NOMO-1 (cell line): Measurements from ENCODE around the gene ANKRD65.
"Not testable (repeated sequence)": the region's sequence is repeated elsewhere in the genome, so short reads cannot be mapped to it uniquely, and the experiment has no call there.

Experiments used
- DNase-seq, 2 experiments: peaks; one replicate each; lab custom pipeline; 2025; ENCODE audit not compliant: unreplicated experiment in 2 of 2; lab: John Stamatoyannopoulos, UW

The ANKRD65 gene

DNA sequence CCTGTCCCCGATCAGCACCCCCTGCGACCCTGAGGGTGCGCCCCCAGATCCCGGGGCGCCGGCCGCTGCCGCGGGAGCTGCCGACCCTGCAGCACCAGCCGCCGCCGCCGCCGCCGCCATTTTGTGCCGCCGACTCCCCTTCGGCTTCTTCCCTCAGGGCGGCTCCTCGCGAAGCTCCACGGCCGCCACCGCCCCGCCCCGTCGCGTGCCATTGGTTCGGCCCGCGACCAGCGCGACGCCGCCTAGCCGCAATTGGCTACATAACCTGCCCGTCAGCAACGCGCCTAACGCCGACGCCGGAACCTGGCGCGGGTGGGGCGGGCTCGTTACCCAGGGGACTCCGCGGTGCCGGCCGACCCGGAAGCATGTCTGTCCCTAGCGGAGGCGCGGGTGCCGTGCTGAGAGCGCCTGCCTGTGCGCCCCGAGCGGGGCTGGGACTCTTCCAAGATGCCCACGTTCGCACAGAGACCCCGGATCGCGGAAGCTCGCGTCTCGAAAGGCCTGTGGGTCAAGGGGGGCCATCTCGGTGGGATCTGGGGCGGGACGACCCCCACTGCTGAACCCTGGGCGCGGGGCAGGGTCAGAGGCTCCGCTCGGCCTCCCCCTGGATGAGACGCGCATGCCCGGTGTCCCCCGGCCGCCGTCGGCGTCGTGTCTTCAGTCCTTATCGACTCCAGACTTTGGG, 21.7 kb downstream of the ANKRD65 start, which contains the start of gene CCNL2:
TSS of gene CCNL2 (minus strand) at position 149 of the 685 bp plus-strand sequence. CDS start at position 120, 29 bp downstream.
- DNase-seq, result peak; percentile 97 to 98

DNA sequence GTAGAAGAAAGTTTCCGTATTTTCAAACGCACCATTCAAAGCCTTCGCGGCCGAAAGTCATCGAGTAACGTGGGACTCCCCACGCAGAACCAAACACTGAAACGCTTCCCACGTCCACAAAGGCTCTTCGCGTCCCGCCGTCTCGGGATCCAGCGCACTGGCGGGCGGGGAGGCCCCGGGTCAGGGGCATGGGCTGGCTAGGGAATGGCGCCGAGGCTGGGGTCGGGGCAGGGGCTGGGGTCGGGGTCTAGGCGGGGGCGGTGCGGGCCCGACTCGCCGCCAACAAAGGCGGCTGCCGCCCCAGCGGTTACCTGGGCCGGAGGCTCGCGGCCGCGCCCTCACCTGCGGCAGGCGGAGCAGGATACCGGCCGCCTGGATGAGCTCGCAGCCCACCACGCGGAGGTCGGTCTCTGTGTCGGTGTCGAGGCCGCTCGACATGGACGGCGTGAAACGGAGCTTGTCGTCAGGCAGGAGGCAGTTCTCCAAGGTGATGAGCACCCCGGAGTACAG, 22.3 kb downstream of the ANKRD65 start:
- DNase-seq, result no peak

DNA sequence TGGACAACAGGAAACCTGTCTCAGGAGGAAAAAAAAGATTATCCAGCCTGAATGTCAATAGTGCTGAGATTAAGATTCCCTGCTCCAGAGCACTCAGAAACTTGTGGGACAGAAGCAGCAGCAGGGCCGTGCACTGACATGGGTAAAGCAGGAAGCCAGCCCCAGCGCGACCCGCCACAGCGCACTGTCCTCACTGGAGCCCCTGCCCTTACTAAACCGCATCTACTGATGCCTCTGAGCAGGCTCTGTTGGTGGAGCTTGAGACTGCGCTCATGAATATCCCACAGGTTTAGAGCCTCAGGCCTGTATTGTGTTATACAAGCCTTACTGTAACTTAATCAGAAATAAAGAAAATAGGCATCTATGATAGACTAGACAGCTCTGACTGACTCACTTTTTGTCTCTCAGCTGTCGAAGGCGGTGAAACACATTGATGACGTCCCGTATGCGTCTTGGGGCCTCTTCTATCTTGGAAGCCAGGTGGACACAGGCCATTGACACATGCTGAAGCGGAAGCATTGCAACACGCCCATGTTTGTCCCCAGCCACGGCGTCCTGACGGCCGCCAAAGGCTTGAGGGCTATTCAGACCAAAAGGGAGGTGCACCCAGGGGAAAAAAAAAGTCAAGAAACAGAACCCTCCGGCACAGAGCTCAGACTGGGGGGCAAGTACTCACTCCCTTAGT, 23.1 kb downstream of the ANKRD65 start:
- peak in 1 of 2 experiments; percentile 36 for DNase-seq

DNA sequence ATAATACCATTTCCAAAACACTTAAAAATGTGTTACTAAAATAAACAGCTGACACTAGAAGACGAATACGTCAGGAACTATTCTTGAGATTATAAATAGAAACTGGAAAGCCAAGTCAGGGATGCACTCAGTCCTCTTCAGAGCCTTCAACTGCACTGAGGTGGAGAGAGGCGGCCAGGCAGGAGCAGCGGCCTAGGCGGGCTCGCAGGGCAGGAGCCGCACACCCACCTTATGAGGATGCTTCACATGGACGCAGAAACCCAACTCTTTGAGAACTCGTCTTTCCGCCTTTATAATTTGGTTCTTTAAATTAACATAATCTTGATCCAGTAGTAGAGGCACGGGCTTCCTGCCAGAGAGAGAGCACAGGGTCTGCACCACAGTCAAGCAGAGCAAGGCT, 25.9 kb downstream of the ANKRD65 start:
- DNase-seq, result no peak

DNA sequence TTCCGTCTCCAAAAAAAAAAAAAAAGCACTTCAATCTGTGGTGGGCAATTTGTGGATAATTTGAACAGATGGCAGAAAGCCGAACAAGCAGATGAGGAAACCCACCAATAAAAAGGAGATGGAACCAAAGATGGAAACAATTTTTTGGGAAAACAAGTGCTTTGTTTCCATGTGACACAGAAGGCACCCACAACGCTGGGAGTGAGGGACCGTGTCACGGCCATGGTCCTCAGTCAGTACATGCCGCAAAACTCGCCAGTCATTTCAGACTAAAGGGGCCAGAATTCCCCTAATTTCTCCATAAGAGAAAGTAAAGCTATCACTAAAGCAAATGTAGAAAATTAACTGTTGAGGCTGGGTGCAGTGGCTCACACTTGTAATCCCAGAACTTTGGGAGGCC, 27.0 kb downstream of the ANKRD65 start:
- no peak for DNase-seq

DNA sequence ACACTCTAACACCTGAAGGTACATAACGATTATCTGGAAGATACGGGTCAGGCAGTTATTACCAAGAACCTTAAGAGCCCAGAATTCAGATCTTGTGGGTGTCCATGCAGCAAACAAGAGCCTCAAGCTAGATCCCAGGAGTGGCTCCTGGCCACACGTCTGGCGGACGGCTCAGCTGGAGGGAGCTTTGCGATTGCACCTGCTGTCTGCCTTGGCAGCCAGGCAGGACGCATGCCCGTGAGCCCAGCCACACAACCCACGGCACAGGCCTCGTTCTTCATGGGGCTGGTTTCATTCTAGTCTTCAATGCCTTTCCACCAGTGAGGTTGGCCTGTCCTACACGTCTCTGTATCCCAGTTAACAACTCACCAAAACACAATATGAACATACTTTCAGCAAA, 27.6 kb downstream of the ANKRD65 start:
- no peak for DNase-seq

DNA sequence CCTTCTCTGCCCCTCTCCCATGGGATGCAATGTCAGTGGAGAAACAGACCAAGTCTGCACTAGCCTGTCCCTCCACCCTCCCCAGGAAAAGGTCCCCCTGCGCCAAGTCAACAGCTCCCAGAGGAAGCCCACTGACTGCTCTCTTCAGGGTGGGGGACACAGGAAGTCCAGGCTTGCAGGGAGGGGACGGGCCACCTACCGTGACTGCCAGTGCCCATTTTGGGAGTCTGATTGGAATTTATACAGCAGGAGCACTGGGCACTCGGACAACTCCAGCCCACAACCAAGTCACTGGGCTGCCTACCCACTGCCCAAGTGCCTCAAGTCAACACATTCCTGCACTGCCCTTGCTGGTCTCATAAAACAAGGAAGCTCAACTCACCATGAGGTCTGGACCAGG, 28.1 kb downstream of the ANKRD65 start:
- DNase-seq, result no peak

DNA sequence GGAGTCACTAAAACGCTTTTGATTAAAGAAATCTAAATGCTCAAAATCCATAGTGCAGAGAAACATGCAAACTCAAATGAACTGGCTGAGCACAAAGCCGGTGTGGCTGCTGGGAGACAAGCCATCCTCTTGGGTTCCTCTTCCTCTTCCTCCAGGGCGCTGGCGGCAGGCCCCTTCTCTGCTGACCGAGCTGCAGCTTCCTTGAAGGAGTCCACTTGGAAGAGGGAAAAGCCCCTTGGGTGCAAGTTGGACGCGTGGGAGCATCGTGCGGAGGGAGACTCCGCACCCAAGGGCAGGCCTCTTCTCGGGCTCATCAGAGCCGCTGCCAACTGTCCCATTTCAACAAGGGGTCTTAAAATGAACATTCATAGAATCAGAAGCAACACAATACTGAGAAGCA, 29.9 kb downstream of the ANKRD65 start:
- DNase-seq, result no peak

DNA sequence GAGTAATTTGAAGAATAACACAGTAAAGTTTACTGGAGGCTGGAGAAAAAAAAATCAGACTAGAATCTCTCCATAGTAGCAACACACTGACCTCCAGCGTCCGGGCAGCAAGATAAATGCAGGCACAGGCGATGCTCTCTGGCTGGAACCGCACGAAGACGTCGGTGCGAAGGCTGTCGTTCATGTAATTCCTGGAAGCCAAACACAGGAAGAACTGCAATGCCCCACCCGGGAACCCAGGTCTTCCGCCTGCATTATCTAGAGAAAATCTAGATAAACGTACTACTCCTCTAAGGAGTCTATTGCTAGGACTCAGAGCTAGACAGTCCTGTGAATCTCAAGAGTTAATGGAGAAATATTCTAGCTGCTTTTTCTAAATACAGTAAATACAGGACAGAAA, 30.4 kb downstream of the ANKRD65 start:
- DNase-seq, result no peak

DNA sequence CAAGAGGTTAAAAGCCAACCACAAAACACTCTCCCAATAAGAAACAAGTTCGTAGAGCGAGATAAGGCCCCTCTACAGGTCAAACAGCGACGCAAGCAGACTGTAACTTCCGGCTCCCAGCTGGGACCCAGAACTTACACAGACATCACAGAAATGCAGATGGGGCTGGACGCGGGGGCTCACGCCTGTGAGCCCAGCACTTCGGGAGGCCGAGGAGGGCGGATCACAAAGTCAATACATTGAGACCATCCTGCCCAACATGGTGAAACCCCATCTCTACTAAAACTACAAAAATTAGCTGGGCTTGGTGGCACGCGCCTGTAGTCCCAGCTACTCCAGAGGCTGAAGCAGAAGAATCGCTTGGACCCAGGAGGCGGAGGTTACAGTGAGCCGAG, 33.0 kb downstream of the ANKRD65 start:
- DNase-seq, result no peak

DNA sequence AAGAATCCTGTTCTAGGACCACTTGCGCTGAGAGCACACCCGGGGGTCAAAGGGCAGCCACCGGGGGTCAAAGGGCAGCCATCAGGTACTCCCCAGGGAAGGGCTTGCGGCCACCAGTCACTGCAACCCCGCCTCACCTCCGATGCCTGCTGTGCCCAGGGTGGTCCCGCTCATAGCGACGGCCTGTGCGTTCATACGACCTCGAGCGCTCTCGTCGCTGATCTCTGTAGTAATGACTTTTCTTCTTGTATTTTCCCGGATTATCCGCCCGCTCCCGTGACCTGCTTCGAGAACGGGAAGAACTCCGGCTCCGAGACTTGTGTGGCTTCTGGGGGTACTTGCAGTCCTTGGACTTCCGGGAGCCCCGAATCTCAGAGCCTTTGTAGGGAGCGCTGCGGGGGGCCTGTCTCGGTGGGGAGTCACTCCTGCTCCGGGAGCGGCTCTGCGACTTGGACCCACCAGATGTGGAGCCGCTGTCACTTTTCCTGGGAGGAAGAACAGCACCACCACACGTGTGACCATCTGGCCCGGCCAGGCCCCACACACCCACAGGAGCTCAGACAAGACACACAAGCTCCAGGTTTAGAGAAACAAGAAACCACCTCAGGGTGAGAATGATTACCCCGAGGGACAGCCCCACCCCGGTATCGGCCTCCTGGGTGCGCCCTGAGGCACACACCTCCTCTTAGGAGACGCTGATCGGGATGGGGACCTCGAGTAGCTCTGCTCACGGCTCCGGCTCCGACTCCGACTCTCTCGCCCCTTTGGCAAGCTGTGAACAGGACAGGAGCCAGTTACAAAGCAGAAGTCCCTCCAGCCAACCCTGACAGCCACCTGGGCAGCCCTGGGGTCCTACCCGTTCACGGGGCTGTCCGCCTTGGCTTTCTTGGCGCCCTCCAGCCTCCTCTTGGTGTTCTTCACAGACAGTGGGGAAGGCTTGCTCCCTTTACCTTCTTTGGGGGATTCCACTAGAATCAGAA, 33.7 kb downstream of the ANKRD65 start:
- DNase-seq, result no peak

DNA sequence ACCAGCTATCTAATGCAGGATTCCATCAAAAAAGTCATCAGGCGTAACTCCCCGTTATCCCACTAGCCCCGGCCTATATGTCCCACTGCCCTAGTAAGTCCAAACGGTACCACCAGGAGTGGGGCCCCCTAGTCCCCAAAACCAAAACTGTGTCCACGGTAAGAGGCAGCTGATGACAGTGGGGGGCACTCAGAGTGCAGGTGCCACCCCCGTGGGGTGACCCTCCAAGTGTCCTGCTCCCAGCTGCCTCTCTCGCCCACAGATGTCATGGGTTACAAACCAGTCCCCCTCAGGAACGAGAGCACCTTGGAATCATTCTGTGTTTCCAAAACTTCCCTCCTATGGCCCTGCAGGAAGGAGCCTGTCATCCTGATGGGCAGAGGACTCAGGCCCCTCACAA, 35.1 kb downstream of the ANKRD65 start:
- DNase-seq, result no peak

DNA sequence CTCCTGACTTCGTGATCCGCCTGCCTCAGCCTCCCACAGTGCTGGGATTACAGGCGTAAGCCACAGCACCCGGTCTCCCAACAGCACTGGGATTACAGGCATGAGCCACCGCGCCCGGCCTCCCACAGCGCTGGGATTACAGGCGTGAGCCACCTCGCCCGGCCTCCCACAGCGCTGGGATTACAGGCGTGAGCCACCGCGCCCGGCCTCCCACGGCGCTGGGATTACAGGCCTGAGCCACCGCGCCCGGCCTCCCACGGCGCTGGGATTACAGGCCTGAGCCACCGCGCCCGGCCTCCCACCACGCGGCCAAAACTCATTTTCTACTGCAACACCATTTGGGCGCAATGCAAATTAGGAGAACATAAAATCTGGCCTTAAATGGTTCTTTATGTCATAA, 35.7 kb downstream of the ANKRD65 start:
- DNase-seq, result not testable (repeated sequence)

DNA sequence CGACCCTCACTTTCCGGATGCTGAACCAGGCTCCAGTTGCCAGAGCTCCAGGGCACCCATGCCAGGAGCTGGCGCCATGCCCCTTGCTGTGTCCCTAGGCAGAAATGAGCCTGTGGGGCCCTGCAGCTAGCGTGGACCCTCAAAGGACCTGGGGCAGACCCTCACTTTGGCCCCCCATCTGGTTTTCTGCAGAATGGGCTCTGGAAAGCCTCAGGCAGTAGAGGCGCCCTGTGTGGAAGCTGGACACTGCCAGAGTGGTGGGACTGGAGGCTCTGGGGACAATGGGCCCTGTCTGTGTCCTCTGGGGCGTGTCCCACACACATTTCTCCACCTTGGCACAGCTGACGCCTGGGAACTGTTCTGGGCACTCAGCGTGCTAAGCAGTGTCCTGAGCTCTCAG, 39.8 kb downstream of the ANKRD65 start:
- no peak for DNase-seq

DNA sequence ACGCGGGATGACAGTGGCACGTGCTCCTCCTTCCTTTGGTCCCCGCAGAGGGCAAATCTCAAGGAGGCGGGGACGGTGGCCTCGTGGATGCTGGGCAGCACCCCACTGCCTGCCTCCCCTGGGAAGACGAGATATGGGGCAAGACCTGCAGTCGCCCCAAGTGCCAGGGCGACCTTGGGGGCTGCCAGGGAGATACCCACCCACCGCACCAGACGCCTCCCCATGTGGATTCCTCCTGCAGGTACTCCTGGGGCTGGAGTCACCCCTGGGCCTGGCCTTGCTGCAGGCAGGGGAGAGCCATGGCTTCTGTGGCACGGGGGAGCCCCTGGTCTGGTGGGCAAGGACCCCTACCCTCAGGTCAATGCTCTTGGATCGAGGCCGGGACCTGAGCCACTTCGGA, 40.2 kb downstream of the ANKRD65 start:
- DNase-seq, result no peak

DNA sequence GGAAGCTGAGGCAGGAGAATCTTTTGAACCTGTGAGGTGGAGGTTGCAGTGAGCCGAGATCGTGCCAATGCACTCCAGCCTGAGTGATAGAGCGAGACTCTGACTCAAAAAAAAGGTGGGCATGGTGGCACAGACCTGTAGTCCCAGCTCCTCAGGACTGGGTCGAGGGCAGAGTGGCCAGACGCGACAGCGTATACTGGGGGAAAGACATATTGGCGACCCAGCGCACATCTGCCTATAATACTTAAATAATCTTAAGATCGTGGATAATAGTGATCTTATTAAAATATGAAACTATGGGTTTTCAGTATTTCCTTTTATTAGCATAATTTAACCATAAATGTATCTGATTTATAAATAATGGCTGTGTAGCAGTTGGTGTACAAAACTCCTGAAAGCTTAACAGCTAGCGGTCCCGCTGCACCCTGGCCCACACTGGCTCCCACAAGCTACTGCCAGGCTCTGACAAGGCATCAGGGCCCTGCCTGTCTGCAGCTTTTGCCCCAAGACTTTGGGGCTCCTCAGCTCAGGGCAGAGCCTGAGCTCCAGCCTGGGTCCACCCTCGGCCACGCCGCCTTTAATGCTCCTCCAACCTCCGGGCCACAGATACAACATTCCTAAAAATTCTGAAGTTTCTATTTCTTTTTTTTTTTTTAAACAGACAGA, 43.4 kb downstream of the ANKRD65 start:
- no peak for DNase-seq

DNA sequence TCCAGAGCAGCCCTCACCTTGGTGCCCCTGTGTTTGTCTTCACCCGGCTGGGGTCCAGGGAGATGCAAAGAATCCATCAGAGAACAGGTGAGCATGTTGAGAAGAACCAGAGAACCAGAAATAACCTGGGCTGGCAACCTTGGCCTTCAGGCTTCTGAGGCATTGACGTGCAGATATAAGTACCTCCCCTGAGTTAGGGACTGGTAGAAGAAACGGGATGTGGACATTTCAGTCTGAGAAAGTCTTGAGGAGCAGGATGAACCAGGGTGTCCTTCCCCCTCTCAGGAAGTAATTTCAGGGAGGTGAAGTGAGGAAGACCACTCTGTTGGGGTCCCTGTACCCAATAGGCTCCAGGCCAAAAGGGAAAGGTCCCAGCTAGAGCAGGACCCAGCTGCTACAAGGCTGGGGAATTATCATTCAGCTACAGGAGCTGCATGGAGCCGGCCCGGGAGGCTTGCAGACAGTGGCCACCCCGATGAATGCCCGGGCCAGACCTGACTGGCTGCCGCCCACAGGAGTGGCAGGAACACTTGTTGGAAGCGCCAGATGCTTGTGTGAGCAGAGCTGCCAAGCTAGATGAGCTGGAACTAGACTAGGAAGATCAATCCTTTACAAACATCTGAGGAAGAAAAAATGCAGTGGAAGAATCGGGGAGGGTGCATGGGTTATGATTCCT, 44.4 kb downstream of the ANKRD65 start:
- DNase-seq, result no peak

DNA sequence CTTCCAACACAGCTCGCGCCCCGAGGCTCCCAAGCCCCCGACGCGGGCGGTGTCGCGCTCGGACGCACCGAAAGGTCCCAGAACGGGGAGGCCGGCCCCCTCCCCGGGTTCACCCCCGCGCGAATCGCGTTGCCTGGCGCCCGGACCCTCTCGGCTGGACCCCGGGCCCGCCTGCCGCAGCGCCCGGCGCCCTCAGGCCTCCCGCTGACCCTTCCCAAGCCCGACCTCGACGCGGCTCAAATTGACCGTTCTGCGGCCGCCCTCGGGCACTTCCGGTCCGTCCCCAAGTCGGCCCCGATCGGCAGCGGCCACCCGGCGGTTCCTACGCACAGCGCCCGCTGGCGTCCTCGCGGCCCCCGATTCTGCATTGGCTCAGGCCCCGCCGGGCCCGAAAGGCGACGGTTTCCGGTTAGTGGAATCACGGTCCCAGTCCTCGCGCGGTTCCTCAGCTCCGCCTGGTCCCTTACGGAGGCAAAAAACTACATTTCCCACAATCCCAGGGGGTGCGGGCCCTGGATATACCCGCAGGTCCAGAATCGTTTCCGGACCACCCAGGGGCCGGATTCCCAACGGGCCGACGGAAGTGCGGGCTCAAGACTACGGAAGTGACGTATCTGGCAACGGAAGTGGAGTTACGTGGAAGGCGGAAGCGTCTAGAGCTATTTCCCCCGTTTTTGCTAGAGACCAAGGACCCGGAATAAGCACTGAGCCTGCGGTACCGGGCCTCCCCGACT, 46.0 kb downstream of the ANKRD65 start, which contains the start of gene AURKAIP1:
TSS of gene AURKAIP1 (minus strand) at position 279 of the 734 bp plus-strand sequence. CDS start 451 bp downstream, outside the sequence.
- peak; percentile 99 for DNase-seq

DNA sequence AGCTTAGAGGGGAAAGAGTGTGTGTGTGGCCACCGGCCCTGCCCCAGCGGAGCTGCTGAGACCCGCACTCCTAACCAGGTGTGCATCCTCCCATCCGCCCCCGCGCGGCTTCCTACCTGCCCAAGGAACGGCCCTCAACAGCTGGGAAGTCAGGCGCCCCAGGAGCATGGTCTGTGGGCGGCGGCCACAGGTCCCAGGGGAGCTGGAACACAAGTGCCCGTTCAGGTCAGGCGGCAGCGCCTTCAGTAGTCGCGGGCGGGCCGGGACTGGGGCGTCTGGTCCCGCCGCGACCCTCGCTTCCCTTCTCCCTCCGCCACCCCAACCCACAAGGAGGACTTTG, 46.5 kb downstream of the ANKRD65 start:
- no peak for DNase-seq
